WTC11 (cell line): ENCODE results near the gene CALML3. TPM values are rescaled to one million over a fixed set of nuclear protein-coding genes. Genes with fewer than 3 reads are reported as not detected.

Experiments used
- ATAC-seq: fragments of 200-7000 bp; cut with Tn5 transposase; 2 replicates; pipeline ENCODE4 v1.10.0; 2021; ENCODE audit warnings: mild to moderate bottlenecking, moderate library complexity
- CTCF ChIA-PET: fragments of 300-600 bp; sonication (Branson Sonifier 250); formaldehyde crosslinking; loops from one replicate; lab custom pipeline; 2021; ENCODE audit warnings: antibody characterized with exemption; lab: Charles Lee
- POLR2A ChIA-PET: fragments of 350-600 bp; sonication (Branson Sonifier 250); formaldehyde crosslinking; loops from one replicate; lab custom pipeline; 2021; ENCODE audit warnings: antibody characterized with exemption; lab: Charles Lee
- DNase-seq: peaks from one replicate; pipeline ENCODE4 v3.0.0; 2021; ENCODE audit warnings: low spot score
- H3K27ac Mint-ChIP-seq: 2 replicates; pipeline ENCODE4 v1.8.0; 2021; ENCODE audit warnings: mixed read lengths
- H3K27me3 Mint-ChIP-seq: 2 replicates; pipeline ENCODE4 v1.8.0; 2021; ENCODE audit warnings: low read depth, mild to moderate bottlenecking, moderate library complexity, mixed read lengths
- H3K36me3 Mint-ChIP-seq: 2 replicates; pipeline ENCODE4 v1.8.0; 2021; ENCODE audit warnings: mixed read lengths
- H3K4me1 Mint-ChIP-seq: 2 replicates; pipeline ENCODE4 v1.8.0; 2022; ENCODE audit warnings: mixed read lengths
- H3K4me3 Mint-ChIP-seq: 2 replicates; pipeline ENCODE4 v1.8.0; 2021; ENCODE audit warnings: mild to moderate bottlenecking, moderate library complexity, mixed read lengths
- H3K9me3 Mint-ChIP-seq: 2 replicates; pipeline ENCODE4 v1.8.0; 2021; ENCODE audit warnings: mixed read lengths
- E2F5 ChIP-seq: sonication (generic); formaldehyde crosslinking; IDR thresholded peaks from 2 replicates; pipeline ENCODE4 v1.8.1; 2022; ENCODE audit warnings: mild to moderate bottlenecking, moderate library complexity, missing genetic modification reagents
- HMGA2 ChIP-seq: fragments of 250-450 bp; sonication (Bioruptor Pico); IDR thresholded peaks from 2 replicates; pipeline ENCODE4 v1.4.0; 2021; ENCODE audit warnings: mild to moderate bottlenecking, moderate library complexity
- KAT7 ChIP-seq: sonication (generic); formaldehyde crosslinking; IDR thresholded peaks from 2 replicates; pipeline ENCODE4 v1.8.1; 2023; ENCODE audit warnings: missing genetic modification reagents, mild to moderate bottlenecking, borderline replicate concordance
- ZNF317 ChIP-seq: sonication (generic); formaldehyde crosslinking; IDR thresholded peaks from 2 replicates; pipeline ENCODE4 v1.8.1; 2023; ENCODE audit warnings: low read depth, mild to moderate bottlenecking, moderate library complexity, missing genetic modification reagents, borderline replicate concordance
- ZNF423 ChIP-seq: fragments of 250-450 bp; sonication (Bioruptor Pico); IDR thresholded peaks from 2 replicates; pipeline ENCODE4 v2.1.2; 2022; ENCODE audit warnings: mild to moderate bottlenecking, moderate library complexity
- ZNF671 ChIP-seq: fragments of 250-450 bp; sonication (Bioruptor Pico); IDR thresholded peaks from 2 replicates; pipeline ENCODE4 v1.8.0; 2021; ENCODE audit warnings: mild to moderate bottlenecking
- total RNA-seq: library from RNA; stranded (reverse); gene quantifications from 3 replicates; pipeline ENCODE4 v1.2.3, GENCODE V29; 2021
- TF ChIP-seq, protein P1 (sequence below): sonication (generic); formaldehyde crosslinking; IDR thresholded peaks from 2 replicates; pipeline ENCODE4 v1.8.1; 2022; ENCODE audit warnings: missing genetic modification reagents, borderline replicate concordance
- TF ChIP-seq, protein P2 (sequence below): fragments of 250-450 bp; sonication (Bioruptor Pico); IDR thresholded peaks from 2 replicates; pipeline ENCODE4 v1.9.0; 2021; ENCODE audit warnings: moderate library complexity, mild to moderate bottlenecking, inconsistent platforms, borderline replicate concordance
- TF ChIP-seq, protein P3 (sequence below): sonication (generic); formaldehyde crosslinking; IDR thresholded peaks from 2 replicates; pipeline ENCODE4 v1.8.1; 2022; ENCODE audit warnings: low read depth, missing genetic modification reagents, borderline replicate concordance

Gene CALML3
- total RNA-seq, 1 experiment from 2014 or later: not detected

GRCh38 chr10:5523796-5524574, 776 bp upstream of the CALML3 start:
- peaks cover 14% of the 10 kb centered on the region for H3K36me3 Mint-ChIP-seq
- ATAC-seq: no peak
- CTCF ChIA-PET: interaction anchor here (1.2 kb wide), 1 partner anchor 99 kb away, joined by 4 read pairs; no protein-coding TSS in a partner anchor
- POLR2A ChIA-PET: no interaction called here
- H3K9me3 Mint-ChIP-seq: peaks cover 16% of the 10 kb centered on the region
- TF ChIP-seq, protein P1, sequence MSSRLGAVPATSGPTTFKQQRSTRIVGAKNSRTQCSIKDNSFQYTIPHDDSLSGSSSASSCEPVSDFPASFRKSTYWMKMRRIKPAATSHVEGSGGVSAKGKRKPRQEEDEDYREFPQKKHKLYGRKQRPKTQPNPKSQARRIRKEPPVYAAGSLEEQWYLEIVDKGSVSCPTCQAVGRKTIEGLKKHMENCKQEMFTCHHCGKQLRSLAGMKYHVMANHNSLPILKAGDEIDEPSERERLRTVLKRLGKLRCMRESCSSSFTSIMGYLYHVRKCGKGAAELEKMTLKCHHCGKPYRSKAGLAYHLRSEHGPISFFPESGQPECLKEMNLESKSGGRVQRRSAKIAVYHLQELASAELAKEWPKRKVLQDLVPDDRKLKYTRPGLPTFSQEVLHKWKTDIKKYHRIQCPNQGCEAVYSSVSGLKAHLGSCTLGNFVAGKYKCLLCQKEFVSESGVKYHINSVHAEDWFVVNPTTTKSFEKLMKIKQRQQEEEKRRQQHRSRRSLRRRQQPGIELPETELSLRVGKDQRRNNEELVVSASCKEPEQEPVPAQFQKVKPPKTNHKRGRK (CRISPR knock-in tag): no peak
- TF ChIP-seq, all 79 proteins: peak for 0
- Mint-ChIP-seq H3K4me3 (no peak overlapping the region), H3K27ac (peak overlapping the region; percentile 85; the same call in 1 of the 2 replicates), H3K4me1 (peaks cover 22% of the 10 kb centered on the region), H3K27me3 (peaks cover 9% of the 10 kb centered on the region)
- no peak for DNase-seq

DNA sequence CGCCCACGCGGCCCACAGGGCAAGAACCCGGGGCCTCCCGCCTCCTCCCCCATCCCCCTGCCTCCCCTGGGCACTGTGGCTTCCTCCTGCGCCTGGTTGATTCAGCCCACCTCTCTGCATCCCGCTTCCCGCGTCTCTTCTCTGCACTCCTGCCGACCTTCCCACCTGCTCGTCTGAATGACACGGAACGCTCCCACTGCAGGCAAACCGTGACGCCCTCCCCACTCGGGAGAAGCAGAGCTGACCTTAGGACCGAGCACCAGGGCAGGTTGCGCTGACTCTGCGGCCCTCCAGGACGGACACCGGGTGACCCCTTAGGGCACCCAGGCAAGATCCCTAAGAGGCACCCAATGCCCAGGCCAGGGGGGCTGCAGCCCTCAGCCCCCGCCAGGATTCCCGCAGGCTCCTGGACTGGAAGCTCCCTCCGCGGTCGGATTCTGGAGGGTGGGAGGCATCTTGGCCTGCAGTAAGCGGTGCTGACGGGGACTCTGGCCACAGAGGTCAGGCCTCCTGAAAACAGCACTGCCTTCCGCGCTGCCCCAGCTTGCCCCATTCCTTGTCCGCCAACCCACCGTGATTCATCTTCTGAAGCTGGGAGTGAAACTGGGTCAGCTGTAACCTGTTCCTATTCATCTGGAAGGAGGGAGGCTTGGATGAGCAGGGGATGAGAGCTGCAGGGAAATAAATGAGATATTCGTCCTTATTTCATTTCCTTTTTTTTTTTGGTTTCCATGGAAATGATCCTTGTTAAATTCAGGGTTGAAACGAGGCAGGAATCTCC, 990 bp downstream of the CALML3 start:
- peaks cover 22% of the 10 kb centered on the region for H3K4me1 Mint-ChIP-seq
- H3K36me3 Mint-ChIP-seq: peaks cover under 1% of the 10 kb centered on the region; the same call in 1 of the 2 replicates
- no peak overlapping the region for H3K27ac Mint-ChIP-seq
- H3K4me3 Mint-ChIP-seq: no peak overlapping the region
- peaks cover 1% of the 10 kb centered on the region for H3K9me3 Mint-ChIP-seq
- DNase-seq: no peak
- ChIA-PET POLR2A (no interaction called here), CTCF (interaction anchor here (0.5 to 1.2 kb wide), 2 partner anchors 97 to 122 kb away, joined by 3 to 4 read pairs; no protein-coding TSS in a partner anchor)
- TF ChIP-seq ZNF423 (CRISPR knock-in tag) (no peak), KAT7 (no peak), ZNF671 (CRISPR knock-in tag) (no peak), E2F5 (CRISPR knock-in tag) (no peak), HMGA2 (CRISPR knock-in tag) (no peak)
- TF ChIP-seq, protein P2, sequence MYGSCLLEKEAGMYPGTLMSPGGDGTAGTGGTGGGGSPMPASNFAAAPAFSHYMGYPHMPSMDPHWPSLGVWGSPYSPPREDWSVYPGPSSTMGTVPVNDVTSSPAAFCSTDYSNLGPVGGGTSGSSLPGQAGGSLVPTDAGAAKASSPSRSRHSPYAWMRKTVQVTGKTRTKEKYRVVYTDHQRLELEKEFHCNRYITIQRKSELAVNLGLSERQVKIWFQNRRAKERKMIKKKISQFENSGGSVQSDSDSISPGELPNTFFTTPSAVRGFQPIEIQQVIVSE: no peak
- ATAC-seq: no peak; the same call in 1 of the 2 replicates
- 0 out of 2 replicates have a peak, but pooled peaks cover 1% of the 10 kb centered on the region for H3K27me3 Mint-ChIP-seq

- H3K27ac Mint-ChIP-seq: no peak overlapping the region
- H3K36me3 Mint-ChIP-seq: no peaks in the 10 kb centered on the region
- ChIA-PET POLR2A (no interaction called here), CTCF (interaction anchor here (0.5 to 1.4 kb wide), 2 partner anchors 96 to 123 kb away, joined by 3 to 6 read pairs; no protein-coding TSS in a partner anchor)
- H3K9me3 Mint-ChIP-seq: peaks cover 5% of the 10 kb centered on the region
- no peak overlapping the region for H3K4me3 Mint-ChIP-seq
- no peak for DNase-seq
- H3K27me3 Mint-ChIP-seq: no peaks in the 10 kb centered on the region; the same call in 1 of the 2 replicates
- no peak for ATAC-seq
- TF ChIP-seq ZNF317 (CRISPR knock-in tag): no peak
- H3K4me1 Mint-ChIP-seq: peaks cover 22% of the 10 kb centered on the region
Measured at GRCh38 chr10:5526691-5527331, 2.0 kb downstream of the CALML3 start.

- Mint-ChIP-seq H3K27me3 (no peaks in the 10 kb centered on the region; the same call in 1 of the 2 replicates), H3K4me3 (no peak overlapping the region), H3K27ac (no peak overlapping the region), H3K4me1 (peaks cover 21% of the 10 kb centered on the region), H3K9me3 (peaks cover 9% of the 10 kb centered on the region), H3K36me3 (no peaks in the 10 kb centered on the region)
- CTCF ChIA-PET: interaction anchor here (0.7 to 1.4 kb wide), 2 partner anchors 95 to 418 kb away, joined by 3 to 6 read pairs; no protein-coding TSS in a partner anchor
- TF ChIP-seq, protein P3, sequence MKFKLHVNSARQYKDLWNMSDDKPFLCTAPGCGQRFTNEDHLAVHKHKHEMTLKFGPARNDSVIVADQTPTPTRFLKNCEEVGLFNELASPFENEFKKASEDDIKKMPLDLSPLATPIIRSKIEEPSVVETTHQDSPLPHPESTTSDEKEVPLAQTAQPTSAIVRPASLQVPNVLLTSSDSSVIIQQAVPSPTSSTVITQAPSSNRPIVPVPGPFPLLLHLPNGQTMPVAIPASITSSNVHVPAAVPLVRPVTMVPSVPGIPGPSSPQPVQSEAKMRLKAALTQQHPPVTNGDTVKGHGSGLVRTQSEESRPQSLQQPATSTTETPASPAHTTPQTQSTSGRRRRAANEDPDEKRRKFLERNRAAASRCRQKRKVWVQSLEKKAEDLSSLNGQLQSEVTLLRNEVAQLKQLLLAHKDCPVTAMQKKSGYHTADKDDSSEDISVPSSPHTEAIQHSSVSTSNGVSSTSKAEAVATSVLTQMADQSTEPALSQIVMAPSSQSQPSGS (CRISPR knock-in tag): no peak
- ATAC-seq (no peak), DNase-seq (no peak)
- POLR2A ChIA-PET: no interaction called here
Measured at GRCh38 chr10:5527332-5528200, 2.8 kb downstream of the CALML3 start.
